WERI-Rb-1 (cell line): ENCODE data around the gene MCTP1.
A peak's percentile ranks its signal among the peaks of the same experiment; 100 is the strongest.

Experiments
- DNase-seq: peaks from one replicate; pipeline ENCODE4 v3.0.0-alpha.2; 2020
- H3K27ac ChIP-seq: fragments of 250-450 bp; sonication (Bioruptor Pico); 2 replicates; pipeline ENCODE4 v1.5.1; 2020; ENCODE audit warnings: mild to moderate bottlenecking, moderate library complexity
- H3K27me3 ChIP-seq: fragments of 250-450 bp; sonication (Bioruptor Pico); 2 replicates; pipeline ENCODE4 v1.5.1; 2021; ENCODE audit warnings: mild to moderate bottlenecking, low read depth, moderate library complexity; ENCODE audit not compliant: insufficient read depth, severe bottlenecking
- H3K36me3 ChIP-seq: fragments of 250-450 bp; sonication (Bioruptor Pico); 2 replicates; pipeline ENCODE4 v1.5.1; 2020; ENCODE audit warnings: mild to moderate bottlenecking, moderate library complexity
- H3K4me3 ChIP-seq: 2 replicates; pipeline ENCODE4 v1.5.1; 2011; ENCODE audit warnings: low read depth, mild to moderate bottlenecking, control low read depth, low read length
- H3K9me3 ChIP-seq: fragments of 250-450 bp; sonication (Bioruptor Pico); 2 replicates; pipeline ENCODE4 v1.5.1; 2021; ENCODE audit warnings: mild to moderate bottlenecking, moderate library complexity; ENCODE audit not compliant: severe bottlenecking
- CTCF ChIP-seq: IDR thresholded peaks from 2 replicates; pipeline ENCODE4 v1.5.1; 2011; ENCODE audit warnings: low read depth, mild to moderate bottlenecking, control low read depth, inconsistent platforms, low read length

Gene MCTP1

DNA sequence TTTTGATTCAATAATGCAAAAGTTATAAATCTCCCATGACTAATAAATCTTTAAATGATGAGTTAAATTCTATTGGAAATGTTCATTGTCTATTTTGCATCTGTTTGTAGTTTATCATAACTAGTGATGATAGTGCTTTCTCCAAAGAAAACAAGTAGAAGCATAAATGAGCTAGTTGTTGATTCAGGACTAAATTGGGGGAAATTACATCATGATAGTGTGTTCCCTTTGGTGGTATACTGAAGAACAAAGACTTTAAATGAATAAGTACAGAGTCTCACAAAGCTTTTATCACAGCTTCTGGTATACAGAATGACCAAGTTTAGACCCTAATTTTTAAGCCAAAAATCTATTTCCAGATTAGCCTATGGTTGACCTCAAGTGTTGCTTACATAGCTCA, 173.8 kb downstream of the MCTP1 start:
- no peak overlapping the region for H3K4me3 ChIP-seq
- no peak overlapping the region for H3K27ac ChIP-seq
- DNase-seq = no peak
- H3K36me3 ChIP-seq = no peaks in the 10 kb centered on the region
- no peaks in the 10 kb centered on the region for H3K9me3 ChIP-seq
- H3K27me3 ChIP-seq = no peaks in the 10 kb centered on the region
- no peak for TF ChIP-seq CTCF

DNA sequence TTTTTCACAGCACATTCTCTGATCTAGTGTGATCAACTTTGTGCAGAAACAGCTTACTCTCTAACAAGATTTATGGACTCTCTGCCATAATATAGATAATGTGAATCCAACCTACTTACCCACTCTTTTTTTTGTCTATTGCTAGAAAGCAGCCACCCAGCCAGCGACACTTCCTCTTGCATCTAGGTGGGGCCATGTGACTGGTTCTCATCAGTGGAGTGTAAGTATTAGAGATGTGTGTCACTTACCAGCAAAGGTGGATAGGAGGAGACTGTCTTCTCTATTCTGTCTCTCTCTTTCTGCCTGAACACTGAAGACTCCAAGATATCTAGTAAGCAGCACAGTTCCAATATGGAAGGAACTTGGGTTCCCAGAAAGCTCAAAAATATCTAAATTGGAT, 174.8 kb downstream of the MCTP1 start:
- no peaks in the 10 kb centered on the region for H3K9me3 ChIP-seq
- no peaks in the 10 kb centered on the region for H3K27me3 ChIP-seq
- TF ChIP-seq CTCF = no peak
- no peak for DNase-seq
- H3K27ac ChIP-seq = no peak overlapping the region
- no peak overlapping the region for H3K4me3 ChIP-seq
- H3K36me3 ChIP-seq = no peaks in the 10 kb centered on the region

DNA sequence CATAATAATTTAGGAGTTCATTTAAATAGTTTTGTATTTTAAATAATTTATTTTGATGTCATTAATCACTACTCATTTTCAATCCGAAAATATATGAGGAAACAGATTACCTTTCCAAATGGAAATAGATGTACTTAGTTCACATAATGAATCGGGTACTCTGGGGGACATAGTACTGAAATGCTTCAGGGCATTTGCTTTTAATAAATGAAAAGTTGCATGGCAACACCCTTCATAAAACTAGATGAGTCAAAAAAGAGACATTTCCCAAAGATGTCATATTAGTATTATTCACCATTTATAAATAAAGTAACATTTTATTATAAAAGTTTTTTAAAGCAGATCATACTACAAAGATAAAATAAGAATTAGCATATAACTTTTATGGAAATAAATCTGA, 177.8 kb downstream of the MCTP1 start:
- Histone ChIP-seq H3K36me3 (no peaks in the 10 kb centered on the region), H3K27ac (no peak overlapping the region), H3K4me3 (no peak overlapping the region), H3K27me3 (no peaks in the 10 kb centered on the region), H3K9me3 (no peaks in the 10 kb centered on the region)
- TF ChIP-seq CTCF = no peak
- no peak for DNase-seq

- Histone ChIP-seq H3K36me3 (no peaks in the 10 kb centered on the region), H3K4me3 (no peak overlapping the region), H3K9me3 (no peaks in the 10 kb centered on the region), H3K27ac (no peak overlapping the region), H3K27me3 (no peaks in the 10 kb centered on the region)
- DNase-seq = no peak
- TF ChIP-seq CTCF = no peak
These were observed 179.3 kb downstream of the MCTP1 start for GRCh38 chr5:95105638-95106037.

DNA sequence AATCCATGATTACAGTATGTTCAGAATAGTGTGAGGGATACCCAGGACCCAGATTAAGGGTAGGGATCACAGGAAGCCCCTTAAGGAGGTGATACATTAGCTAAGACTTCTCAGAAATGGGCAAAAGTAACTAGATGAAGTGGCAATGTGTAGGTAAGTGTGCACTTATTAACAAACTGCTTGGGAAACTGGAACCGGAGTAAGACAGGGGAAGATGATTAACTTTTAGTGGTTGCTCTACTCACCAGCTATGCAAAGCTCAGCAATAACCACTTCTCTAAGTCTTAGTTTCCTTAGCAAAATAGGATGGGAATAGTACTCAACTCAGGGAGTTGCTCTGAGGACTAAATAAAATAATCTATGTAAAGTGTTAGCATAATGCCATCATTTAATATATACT, 182.2 kb downstream of the MCTP1 start:
- Histone ChIP-seq H3K4me3 (no peak overlapping the region), H3K36me3 (no peaks in the 10 kb centered on the region), H3K27me3 (no peaks in the 10 kb centered on the region), H3K9me3 (no peaks in the 10 kb centered on the region), H3K27ac (no peak overlapping the region)
- no peak for DNase-seq
- TF ChIP-seq CTCF = no peak

- peak; percentile 20 for DNase-seq
- H3K27me3 ChIP-seq = no peaks in the 10 kb centered on the region
- no peaks in the 10 kb centered on the region for H3K36me3 ChIP-seq
- no peak overlapping the region for H3K4me3 ChIP-seq
- H3K27ac ChIP-seq = no peak overlapping the region
- TF ChIP-seq CTCF = no peak
- no peaks in the 10 kb centered on the region for H3K9me3 ChIP-seq
These were observed 182.8 kb downstream of the MCTP1 start for GRCh38 chr5:95102080-95102479.
